ENCODE measurements around the gene CBFA2T3. TPM values are rescaled to one million over a fixed set of nuclear protein-coding genes. Genes with fewer than 3 reads are reported as not detected.

Gene CBFA2T3
- total and polyA plus RNA-seq, 2 of the 8 experiments (the other 6 are each of a cell fraction or from before 2014, with no cell fraction given), result 0.51 to 1.3 TPM

DNA sequence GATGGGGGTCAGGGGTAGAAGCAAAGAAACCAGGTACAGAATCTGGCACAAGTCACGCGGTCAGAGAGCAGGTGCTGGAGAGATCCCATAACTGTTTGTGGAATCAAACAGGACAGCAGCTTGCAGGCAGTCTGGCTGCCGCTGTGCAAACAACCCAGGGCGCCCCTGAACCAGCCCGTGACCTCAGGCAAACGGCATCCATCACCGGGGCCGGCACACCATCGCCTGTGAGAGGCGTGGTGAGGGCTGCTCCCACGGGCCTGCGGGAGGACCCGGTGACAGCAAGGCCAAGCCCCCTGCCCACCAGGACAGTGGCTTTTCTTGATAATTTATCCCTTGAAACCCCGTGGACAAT, 47.9 kb downstream of the CBFA2T3 start:
- Histone ChIP-seq H4K8ac (ENCODE audit: extremely low read depth, insufficient read depth, low read length) (no peak overlapping the region; the same call in 1 of the 2 replicates), H3K4me3 (ENCODE audit: extremely low read depth in 1 of 4, insufficient read depth in 2 of 4, low read depth in 3 of 4, low read length in 4 of 4) (no peak overlapping the region), H3K23me2 (ENCODE audit: low read depth, low read length) (no peaks in the 10 kb centered on the region), H3K36me3 (ENCODE audit: control insufficient read depth in 2 of 4, insufficient read depth in 4 of 4, low read length in 3 of 4) (no peaks in the 10 kb centered on the region), H3K9me3 (ENCODE audit: insufficient read depth in 2 of 2, low read depth in 1 of 2, low read length in 1 of 2) (no peaks in the 10 kb centered on the region), H3K79me1 (ENCODE audit: low read depth, low read length) (no peaks in the 10 kb centered on the region), H3K27ac (ENCODE audit: low read depth, low read length) (no peak overlapping the region), H3K4ac (replicated peaks; ENCODE audit: insufficient read length, low read depth, low read length) (no peak overlapping the region), H2BK20ac (ENCODE audit: low read length) (no peak overlapping the region), H2BK5ac (ENCODE audit: low read depth, low read length) (no peak overlapping the region), H2BK120ac (replicated peaks; ENCODE audit: low read depth, low read length) (no peak overlapping the region), H3K23ac (ENCODE audit: insufficient read length) (no peak overlapping the region), H4K5ac (ENCODE audit: insufficient read length, low read depth, low read length) (no peak overlapping the region), H2BK12ac (ENCODE audit: low read depth, low read length) (no peak overlapping the region), H4K20me1 (replicated peaks in 1 of 2; ENCODE audit: control insufficient read depth in 1 of 2, insufficient read depth in 2 of 2, low read length in 2 of 2) (peaks cover 0 to 2% of the 10 kb centered on the region in 2 experiments), H3K56ac (replicated peaks; ENCODE audit: insufficient read length, low read depth, low read length) (no peak overlapping the region), H3K27me3 (replicated peaks in 1 of 4; ENCODE audit: control insufficient read depth in 3 of 4, extremely low read depth in 1 of 4, insufficient read depth in 3 of 4, low read length in 3 of 4) (no peaks in the 10 kb centered on the region), H3K79me2 (ENCODE audit: control insufficient read depth in 1 of 2, insufficient read depth in 2 of 2, low read length in 2 of 2) (no peaks in the 10 kb centered on the region), H3K4me1 (replicated peaks in 1 of 4; ENCODE audit: control insufficient read depth in 3 of 4, insufficient read depth in 4 of 4, low read length in 3 of 4) (peaks cover 0 to 25% (median 13%) of the 10 kb centered on the region in 4 experiments; a peak in 5 of 7 replicates), H3K4me2 (ENCODE audit: insufficient read depth in 1 of 2, low read depth in 2 of 2, low read length in 2 of 2) (no peak overlapping the region), H3K14ac (ENCODE audit: insufficient read length) (no peak overlapping the region), H2AFZ (ENCODE audit: low read length) (no peak overlapping the region), H3K9ac (replicated peaks in 1 of 4; ENCODE audit: extremely low read depth in 1 of 4, low read depth in 3 of 4, low read length in 3 of 4) (no peak overlapping the region), H4K91ac (replicated peaks; ENCODE audit: insufficient read length, low read length) (no peak overlapping the region), H2BK15ac (ENCODE audit: low read length) (no peak overlapping the region), H2AK5ac (ENCODE audit: low read depth, low read length) (no peak overlapping the region), H3K18ac (ENCODE audit: extremely low read depth, low read length) (no peak overlapping the region)
- ChIA-PET CTCF (ENCODE audit: partially characterized antibody) (interaction anchor here (0.6 to 1.3 kb wide), 4 partner anchors 10 to 112 kb away, joined by 3 to 4 read pairs (median 3); no protein-coding TSS in a partner anchor), POLR2A (ENCODE audit: partially characterized antibody) (no interaction called here)
- FAIRE-seq (no peak), DNase-seq (ENCODE audit: low read depth in 1 of 2, low spot score in 2 of 2) (no peak)
- 84% methylated on average over 14 of the region's 14 CpGs; no CpG with 5 or more reads in 1 of the 2 experiments for WGBS, 2 experiments (ENCODE audit: extremely low coverage in 1 of 2, insufficient coverage in 1 of 2, insufficient read length in 1 of 2, insufficient replicate concordance in 2 of 2, low coverage in 1 of 2, low lambda C conversion rate in 2 of 2, missing lambda C conversion rate in 1 of 2)
- TF ChIP-seq, protein P1, sequence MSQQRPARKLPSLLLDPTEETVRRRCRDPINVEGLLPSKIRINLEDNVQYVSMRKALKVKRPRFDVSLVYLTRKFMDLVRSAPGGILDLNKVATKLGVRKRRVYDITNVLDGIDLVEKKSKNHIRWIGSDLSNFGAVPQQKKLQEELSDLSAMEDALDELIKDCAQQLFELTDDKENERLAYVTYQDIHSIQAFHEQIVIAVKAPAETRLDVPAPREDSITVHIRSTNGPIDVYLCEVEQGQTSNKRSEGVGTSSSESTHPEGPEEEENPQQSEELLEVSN (IDR thresholded peaks at IDR 0.05), result no peak
- TF ChIP-seq BACH1 (IDR thresholded peaks at IDR 0.05; ENCODE audit: low read length) (no peak), SRF (IDR thresholded peaks at IDR 0.05; ENCODE audit: low read depth, low read length) (no peak), HDAC2 (IDR thresholded peaks at IDR 0.05; ENCODE audit: borderline replicate concordance in 1 of 2, low read depth in 2 of 2, low read length in 2 of 2) (no peak), TBP (IDR thresholded peaks at IDR 0.05; ENCODE audit: low read depth, low read length) (no peak), YY1 (IDR thresholded peaks at IDR 0.05; ENCODE audit: low read depth, low read length) (no peak)
